ENCODE results near the gene CFAP52.
A peak's percentile ranks its signal among the peaks of the same experiment; 100 is the strongest.
"Not testable (repeated sequence)": the region's sequence is repeated elsewhere in the genome, so short reads cannot be mapped to it uniquely, and the experiment has no call there.

The CFAP52 gene

DNA sequence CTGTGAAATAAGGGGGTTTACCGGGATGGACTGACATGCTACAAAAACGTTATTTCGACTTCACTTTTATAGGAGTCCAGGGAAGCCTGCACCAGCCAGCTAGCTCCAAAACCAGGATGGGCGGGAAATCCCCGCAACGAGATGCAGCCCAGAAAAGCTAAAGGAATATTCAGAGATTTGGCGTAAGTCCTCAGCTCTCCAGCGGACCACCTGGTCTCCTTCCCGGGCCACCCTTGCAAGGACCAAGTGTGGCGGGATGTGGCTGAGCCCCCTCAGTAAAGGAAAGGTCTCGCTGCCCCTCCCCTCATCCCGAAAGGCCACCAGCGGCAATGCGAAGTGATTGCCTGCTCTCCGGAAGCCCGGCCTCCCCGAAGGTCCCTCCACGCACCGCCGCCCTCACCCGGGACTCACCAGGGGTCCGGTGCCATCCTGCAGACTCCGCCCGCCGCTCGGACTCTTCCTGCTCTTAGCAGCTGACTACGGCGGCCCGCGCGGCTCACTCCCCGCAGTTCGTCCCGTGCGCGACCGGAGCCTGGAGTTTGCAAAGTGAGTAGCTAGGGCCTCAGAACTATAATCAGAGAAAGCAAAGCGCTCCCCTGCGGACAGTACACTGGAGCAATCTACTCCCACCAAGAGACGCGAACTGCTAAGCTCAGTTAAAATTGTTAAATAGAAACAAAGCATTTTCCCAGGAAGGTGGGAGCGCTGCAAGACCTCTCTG, 901 bp upstream of the CFAP52 start, which contains the start of gene STX8:
Gene STX8, minus strand, starts transcription at position 440 of the 721 bp plus-strand sequence. Its CDS starts 12 bp downstream, at position 428.
- peak; percentile 93 for DNase-seq

- DNase-seq: no peak
Observed at GRCh38 chr17:9577373-9577709, 899 bp downstream of the CFAP52 start.

GRCh38 chr17:9587969-9588656, 11.7 kb downstream of the CFAP52 start:
- DNase-seq: no peak

DNA sequence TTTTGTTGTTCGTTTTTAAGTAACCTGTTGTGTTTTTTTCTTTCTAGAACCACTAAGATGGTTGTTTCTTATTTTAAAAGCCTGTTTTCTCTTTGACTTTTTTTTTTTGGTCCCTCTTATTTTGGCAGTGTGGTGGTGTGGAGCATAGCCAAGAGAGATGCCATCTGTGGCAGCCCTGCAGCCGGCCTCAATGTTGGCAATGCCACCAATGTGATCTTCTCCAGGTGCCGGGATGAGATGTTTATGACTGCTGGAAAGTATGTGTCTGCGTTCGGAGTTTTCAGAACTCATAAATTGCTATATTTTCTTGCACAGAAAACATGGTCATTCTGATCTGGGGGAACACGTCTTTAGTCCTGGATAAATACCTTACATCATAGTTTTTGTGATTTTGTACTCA, 17.6 kb downstream of the CFAP52 start:
- no peak for DNase-seq

DNA sequence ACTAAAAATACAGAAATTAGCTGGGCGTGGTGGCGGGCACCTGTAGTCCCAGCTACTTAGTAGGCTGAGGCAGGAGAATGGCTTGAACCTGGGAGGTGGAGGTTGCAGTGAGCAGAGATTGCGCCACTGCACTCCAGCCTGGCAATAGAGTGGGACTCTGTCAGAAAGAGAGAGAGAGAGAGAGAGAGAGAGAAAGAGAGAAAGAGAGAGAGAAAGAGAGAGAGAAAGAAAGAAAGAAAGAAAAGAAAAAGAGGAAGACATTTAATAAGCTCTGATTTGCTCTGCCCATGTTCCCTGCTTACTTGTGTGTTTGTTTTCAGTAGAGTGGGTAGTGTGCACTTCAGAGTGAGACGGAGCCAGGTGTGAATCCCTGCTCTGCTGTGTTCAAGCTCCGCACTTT, 21.2 kb downstream of the CFAP52 start:
- not testable (repeated sequence) for DNase-seq

DNA sequence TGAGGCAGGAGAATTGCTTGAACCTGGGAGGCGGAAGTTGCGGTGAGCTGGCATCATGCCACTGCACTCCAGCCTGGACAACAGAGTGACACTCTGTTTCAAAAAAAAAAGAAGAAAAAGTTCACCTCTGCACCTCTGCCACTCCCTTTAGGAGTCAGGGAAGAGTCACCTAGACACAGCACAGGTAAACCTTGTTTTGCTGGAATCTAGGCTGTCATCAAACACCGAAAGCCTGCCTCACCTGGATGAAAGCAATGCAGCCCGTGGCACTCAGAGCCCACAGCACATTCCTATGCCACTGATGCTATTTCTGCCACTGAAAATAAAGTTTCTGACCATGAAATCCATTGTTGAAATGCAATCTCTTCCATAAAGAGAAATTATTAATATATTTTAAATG, 22.2 kb downstream of the CFAP52 start:
- no peak for DNase-seq

DNA sequence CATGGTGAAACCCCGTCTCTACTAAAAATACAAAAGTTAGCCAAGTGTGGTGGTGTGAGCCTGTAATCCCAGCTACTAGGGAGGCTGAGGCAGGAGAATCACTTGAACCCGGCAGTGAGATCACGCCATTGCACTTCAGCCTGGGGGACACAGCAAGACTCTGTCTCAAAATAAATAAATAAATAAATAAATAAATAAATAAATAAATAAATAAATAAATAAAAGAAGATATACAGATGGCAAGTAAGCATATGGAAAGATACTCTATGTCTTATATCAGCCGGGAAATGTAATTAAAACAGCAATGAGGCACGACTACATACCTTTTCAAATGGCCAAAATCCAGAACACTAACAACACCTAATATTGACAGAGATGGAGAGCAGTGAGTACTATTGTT, 28.1 kb downstream of the CFAP52 start:
- DNase-seq: not testable (repeated sequence)

GRCh38 chr17:9606453-9606852, 30.0 kb downstream of the CFAP52 start:
- no peak for DNase-seq

GRCh38 chr17:9607058-9607457, 30.6 kb downstream of the CFAP52 start:
- not testable (repeated sequence) for DNase-seq

GRCh38 chr17:9611557-9611956, 35.1 kb downstream of the CFAP52 start:
- DNase-seq: no peak

- DNase-seq: no peak
Observed at GRCh38 chr17:9612006-9612405, 35.6 kb downstream of the CFAP52 start.

DNA sequence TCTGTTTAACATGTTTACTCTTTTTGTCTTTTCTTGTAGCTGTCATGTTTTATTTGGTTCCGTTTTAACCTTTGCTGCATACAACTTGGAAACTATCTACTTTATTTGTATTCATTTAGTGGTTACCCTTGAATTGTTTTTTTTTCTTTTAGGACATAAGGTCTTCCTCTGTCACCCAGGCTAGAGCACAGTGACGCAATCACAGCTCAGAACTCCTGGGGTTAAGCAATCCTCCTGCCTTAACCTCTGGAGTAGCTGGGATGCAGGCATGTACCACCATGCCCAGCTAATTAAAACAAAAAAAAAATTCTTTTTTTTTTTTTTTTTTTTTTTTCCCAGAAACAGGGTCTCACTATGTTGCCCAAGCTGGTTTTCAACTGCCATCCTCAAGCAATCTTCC, 39.0 kb downstream of the CFAP52 start:
- no peak for DNase-seq

- no peak for DNase-seq
Observed at GRCh38 chr17:9622961-9623360, 46.5 kb downstream of the CFAP52 start.

DNA sequence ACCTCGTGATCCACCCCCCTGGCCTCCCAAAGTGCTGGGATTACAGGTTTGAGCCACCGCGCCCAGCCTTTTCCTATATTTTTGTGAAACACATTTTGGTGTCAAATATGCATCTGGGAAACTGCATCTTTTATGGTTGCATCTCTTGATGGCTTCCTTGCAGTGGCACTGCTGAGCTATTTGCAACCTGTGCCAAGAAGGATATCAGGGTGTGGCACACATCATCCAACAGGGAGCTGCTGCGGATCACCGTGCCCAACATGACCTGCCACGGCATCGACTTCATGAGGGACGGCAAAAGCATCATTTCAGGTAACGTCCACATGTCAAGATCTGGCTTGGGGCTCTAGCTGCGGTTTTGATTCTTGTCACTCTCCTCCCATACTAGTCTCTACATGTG, 52.1 kb downstream of the CFAP52 start:
- no peak for DNase-seq

DNA sequence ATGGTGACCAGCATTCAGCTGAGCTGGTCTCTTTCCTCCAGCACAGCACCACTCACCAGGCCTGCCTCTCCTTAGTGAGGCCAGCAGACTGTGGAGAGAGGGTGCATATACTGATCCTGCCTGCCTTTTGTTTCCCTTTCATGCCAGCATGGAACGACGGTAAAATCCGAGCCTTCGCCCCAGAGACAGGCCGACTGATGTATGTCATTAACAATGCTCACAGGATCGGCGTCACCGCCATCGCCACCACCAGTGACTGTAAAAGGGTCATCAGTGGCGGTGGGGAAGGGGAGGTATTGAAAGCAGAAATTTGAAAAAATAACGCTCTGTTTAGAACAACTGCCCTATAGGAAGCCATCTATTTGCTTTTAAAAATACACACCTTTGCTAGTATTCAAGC, 56.3 kb downstream of the CFAP52 start:
- no peak for DNase-seq

- no peak for DNase-seq
Observed at GRCh38 chr17:9635340-9635739, 58.9 kb downstream of the CFAP52 start.

- DNase-seq: no peak
Observed at GRCh38 chr17:9636501-9636900, 60.1 kb downstream of the CFAP52 start.

GRCh38 chr17:9640388-9640787, 63.9 kb downstream of the CFAP52 start:
- DNase-seq: not testable (repeated sequence)

- no peak for DNase-seq
Observed at GRCh38 chr17:9643611-9644010, 67.2 kb downstream of the CFAP52 start.

DNA sequence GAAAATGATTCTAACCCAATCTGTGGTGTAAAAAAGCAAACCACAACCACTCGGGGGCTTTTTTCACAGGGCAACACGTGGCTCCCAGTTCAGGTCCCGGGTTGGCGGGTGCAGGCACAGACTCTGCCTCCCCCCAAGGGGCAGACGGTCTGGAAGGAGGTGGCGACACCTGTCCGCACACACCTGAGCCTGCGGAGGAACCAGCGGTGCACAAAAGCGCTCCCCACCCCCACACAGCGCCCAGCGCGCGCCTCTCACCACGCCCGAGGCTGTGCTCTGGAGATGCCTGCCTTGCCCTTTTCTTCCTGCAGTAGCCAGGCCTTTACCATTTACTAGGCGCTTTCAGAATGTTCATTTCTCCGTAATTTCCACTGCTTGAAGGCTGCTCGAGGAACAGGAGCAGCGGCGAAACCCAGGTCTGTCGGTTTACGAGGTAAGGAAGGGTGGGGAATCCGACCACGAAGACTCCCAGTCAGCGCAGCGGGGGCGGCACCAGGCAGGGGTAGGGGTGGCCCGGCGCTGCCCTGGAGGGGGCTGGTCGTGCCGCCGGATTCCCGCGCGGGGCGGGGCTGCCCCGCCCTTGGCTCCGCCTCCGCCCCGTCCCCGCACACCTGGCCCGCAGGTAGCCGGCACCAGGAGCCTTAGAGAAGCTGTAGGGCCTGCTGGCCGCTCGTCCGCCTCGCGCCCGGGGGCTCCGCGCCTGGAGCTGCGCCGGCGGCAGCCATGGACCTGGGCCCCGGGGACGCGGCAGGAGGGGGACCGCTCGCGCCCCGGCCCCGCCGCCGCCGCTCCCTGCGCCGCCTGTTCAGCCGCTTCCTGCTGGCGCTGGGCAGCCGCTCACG, 68.7 kb downstream of the CFAP52 start, which contains the start of gene USP43:
Gene USP43, plus strand, starts transcription at position 608 of the 842 bp plus-strand sequence. Its CDS starts 116 bp downstream, at position 724.
- peak; percentile 66 for DNase-seq

DNA sequence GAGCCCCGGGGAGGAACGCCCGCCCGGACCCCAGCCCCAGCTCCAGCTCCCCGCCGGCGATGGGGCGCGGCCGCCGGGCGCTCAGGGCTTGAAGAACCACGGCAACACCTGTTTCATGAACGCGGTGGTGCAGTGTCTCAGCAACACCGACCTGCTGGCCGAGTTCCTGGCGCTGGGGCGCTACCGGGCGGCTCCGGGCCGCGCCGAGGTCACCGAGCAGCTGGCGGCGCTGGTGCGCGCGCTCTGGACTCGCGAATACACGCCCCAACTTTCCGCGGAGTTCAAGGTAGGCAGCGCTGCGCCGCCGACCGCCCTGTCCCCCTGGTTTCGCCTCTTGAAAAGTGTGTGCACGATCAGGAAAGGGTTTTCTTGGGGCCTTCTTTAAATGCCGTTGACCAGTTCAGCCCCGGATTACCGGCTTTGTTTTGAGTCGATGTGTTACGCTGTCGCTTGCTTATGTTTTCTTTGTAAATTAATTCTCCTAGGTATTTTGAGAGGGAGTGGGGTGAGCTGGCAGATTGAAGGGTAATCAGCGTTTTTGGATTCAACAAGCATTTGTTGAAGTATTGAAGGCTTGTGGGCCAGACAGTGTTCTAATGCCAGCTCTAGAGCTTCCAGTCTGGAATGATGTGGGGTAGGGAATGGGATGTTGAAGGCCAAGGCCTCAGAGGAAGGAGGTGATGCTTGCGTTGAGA, 69.6 kb downstream of the CFAP52 start:
- DNase-seq: peak; percentile 67

DNA sequence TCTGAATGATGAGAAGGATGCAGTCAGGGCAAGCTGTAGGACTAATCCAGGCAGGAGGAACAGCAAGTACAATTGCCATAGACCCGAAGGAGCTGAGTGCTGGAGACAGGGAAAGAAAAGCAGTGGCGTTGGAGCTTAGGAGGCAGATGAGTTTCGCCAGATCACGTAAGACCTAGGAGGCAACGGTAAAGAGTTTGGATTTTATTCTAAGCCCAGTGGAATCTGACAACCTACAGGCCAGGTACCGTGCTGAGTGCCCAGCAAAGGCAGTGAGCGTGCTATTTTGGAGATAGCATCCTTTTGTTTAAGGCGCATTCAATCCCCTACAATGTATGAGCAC, 70.1 kb downstream of the CFAP52 start:
- no peak for DNase-seq

DNA sequence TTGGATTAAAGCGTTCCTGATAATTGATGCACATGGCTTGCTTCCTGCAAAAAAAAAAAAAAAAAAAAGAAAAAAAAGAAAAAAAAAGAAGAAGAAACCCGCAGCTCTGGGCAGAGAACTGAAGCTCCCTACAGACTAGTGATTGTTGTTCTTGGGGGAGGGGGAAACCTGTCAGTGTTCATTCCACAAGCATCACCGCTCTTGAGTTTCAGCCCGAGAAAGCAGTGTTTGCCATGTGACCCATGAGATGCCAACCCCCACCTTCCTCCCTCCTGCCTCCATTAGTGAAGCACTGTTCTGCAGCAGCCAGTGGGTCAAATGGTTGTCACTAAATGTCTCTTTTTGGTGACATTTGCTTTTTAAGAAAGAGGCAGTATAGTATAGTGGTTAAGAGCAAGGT, 70.6 kb downstream of the CFAP52 start:
- no peak for DNase-seq
